GM19395 (cell line): Measurements from ENCODE around the gene KRTAP12-1.
"Not testable (repeated sequence)": the region's sequence is repeated elsewhere in the genome, so short reads cannot be mapped to it uniquely, and the experiment has no call there.

Experiments used
- ATAC-seq: cut with Tn5 transposase; IDR thresholded peaks from one replicate; pipeline ENCODE4 v1.9.1; 2021; ENCODE audit warnings: mild to moderate bottlenecking, moderate library complexity; ENCODE audit not compliant: unreplicated experiment

Gene KRTAP12-1

DNA sequence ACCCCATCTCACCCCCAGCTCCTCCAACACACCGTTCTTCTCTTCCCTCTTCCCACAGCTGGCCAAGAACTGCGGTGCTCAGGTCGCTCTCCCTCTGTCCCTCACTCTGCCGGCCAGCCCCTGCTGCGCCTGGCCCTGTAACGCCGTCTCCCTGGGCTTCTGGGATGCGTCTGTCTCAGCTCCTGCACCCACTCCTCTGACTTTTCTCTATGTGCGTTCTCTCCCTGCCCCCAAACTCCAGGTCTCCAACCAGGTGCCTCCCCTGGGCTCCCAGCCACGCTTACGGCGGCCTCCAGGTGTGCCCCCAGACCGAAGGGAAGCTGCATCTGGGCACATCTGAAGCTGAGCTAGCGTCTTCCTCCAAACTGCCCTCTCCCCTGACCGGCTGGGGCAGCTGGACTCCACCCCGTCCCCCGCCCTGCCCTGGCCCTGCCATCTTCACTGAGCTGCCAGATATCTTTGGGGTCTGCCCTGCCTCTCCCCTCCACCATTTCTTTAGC is 17.6 kb upstream of the KRTAP12-1 start:
- ATAC-seq: no peak

DNA sequence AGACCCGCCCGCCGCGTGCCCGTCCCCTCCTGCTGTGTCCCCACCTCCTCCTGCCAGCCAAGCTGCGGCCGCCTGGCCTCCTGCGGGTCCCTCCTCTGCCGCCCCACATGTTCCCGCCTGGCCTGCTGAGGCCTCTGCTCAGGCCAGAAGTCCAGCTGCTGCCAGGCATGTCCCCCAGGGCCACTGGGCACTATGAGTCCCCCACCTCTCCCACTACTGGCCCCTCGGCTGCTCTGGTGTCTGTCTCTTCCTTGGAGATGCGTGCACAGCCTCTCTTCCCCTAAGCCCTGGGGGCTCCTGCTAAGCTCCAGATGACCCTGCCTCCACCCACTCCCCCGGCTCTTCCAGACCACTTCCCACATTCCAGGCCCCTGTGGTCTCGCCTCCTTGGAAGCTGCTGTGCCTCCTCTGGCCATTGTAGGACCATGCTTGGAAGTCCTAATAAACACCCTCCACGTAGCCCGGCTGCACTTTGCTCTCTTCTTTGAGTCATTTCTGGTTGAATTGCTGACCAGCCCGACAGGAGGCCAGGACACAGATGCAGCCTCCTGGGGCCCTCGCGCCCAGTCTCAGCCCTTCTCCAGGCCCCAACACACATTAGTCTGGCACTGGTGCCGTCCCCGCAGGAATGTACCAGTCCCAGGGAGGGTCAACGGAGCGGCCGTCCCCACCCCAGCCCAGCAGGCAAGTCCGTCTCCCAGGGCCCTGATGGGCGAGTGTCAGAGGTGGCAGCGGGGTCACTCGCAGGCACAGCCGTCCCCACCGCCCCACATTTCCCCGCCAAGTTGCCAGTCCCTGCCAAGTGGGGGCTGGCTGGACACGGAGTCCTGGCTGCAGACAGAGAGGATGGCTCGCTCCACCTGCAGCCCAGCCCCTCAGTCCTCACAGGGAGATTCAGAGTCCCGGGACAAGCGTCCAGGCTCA is 16.1 kb upstream of the KRTAP12-1 start:
- ATAC-seq: no peak

DNA sequence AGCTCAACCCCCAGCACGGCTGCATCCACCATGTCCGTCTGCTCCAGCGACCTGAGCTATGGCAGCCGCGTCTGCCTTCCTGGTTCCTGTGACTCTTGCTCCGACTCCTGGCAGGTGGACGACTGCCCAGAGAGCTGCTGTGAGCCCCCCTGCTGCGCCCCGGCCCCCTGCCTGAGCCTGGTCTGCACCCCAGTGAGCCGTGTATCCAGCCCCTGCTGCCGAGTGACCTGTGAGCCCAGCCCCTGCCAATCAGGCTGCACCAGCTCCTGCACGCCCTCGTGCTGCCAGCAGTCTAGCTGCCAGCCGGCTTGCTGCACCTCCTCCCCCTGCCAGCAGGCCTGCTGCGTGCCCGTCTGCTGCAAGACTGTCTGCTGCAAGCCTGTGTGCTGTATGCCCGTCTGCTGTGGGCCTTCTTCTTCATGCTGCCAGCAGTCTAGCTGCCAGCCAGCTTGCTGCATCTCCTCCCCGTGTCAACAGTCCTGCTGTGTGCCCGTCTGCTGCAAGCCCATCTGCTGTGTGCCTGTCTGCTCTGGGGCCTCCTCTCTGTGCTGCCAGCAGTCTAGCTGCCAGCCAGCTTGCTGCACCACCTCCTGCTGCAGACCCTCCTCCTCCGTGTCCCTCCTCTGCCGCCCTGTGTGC is 15.3 kb upstream of the KRTAP12-1 start, which contains the start of gene KRTAP10-12:
TSS of gene KRTAP10-12 (plus strand) at position 1 of the 639 bp plus-strand sequence. CDS start at position 31, 30 bp downstream.
- ATAC-seq: not testable (repeated sequence)

DNA sequence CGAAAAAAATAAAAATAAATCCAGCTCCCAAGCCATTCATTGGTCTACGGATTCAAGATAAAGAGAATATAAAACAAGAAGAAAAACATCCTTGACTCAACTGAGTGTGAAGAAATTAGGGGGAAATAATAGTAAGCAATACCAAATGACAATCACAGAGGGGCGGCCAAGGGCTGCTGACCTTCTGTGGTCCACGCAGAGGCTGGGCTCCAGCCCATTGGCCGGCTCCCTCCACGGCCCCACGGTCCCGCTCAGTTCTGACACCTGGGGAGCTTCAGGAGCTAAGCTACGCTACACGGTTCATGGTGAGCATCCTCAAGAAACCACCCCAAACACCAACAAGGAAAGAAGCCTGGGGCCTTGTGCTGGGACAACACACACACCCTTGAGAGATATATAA is 14.6 kb upstream of the KRTAP12-1 start:
- ATAC-seq: no peak

DNA sequence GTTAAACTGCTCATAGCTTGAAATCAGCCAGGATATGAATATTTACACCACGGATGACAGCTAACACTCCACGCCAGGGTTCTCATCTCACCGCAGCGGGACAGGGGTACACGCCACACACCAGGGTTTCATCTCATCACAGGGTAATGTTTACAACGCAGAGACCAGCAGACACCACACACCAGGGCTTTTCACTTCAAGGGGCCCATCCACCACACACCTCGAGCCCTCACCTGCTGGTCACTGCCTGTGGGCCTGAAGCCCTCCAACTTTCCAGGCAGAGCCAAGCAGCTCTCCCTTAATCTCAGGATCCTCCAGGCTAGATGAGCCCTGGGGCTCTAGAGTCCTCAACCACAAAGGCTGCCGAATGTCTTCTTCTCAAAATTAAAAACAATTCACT is 13.7 kb upstream of the KRTAP12-1 start:
- ATAC-seq: no peak

DNA sequence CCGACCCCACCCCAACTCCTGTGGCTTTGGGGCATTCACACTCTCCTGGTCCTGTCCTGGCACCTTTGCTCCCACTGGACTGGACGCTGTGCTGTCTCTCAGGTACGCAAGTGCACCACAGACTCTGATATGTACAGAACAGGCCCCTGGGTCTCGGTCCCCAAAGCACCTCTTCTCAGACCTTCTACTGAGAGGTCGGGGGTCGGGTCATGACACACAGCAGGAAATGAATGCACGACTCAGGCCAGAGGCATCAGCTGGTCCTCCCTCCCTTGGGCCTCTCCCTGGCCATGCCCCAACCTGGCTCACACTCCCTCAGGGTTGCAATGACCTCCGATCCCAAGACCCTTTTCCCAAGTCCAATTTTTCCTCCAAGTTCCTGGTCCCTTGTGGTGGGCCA is 13.2 kb upstream of the KRTAP12-1 start:
- ATAC-seq: no peak

DNA sequence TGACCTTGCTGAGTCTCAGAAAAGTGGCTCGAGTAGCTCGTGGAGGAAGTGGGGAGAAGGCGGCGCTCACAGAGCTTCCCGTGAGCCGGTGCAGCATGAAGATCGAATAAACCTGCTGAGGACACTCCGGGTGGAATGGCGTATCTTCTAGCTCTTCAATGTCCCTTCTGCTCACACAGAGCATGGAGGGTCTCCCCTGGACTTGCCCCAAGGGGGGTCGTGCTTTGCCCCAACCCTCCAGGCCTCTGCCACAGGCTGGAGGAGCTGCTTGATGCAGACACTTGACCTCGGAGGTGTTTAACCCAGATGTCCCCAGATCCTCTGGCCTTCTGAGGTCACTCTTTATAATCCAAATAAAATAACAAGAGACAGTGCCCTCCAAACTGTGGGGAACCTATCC is 12.8 kb upstream of the KRTAP12-1 start:
- no peak for ATAC-seq

DNA sequence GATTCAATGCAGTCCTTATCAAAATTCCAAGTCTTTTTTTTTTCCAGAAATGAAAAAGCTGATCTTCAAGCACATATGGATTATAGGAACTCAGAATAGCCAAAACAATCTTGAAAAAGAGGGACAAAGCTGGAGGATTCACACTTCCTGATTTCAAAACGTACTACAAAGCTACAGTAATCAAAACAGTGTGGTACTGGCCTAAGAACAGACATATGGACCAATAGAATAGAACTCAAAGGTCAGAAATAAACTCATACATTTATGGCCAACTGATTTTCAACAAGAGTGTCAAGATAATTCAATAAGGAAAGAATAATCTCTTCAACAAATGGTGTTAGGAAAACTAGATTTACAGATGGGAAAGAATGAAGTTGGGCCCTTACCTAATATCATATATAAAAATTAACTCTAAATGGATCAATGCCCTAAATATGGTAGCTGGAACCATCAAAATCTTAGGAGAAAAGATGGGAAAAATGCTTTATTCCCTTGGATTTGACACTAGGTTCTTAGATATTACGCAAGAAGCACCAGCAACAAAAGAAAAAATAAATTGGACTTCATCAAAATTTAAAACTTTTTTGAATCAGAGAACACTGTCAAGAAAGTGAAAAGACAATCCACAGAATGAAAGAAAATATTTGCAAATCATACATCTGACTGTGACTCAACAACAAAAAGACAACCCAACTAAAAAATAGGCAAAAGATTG is 11.0 kb upstream of the KRTAP12-1 start:
- ATAC-seq: no peak

DNA sequence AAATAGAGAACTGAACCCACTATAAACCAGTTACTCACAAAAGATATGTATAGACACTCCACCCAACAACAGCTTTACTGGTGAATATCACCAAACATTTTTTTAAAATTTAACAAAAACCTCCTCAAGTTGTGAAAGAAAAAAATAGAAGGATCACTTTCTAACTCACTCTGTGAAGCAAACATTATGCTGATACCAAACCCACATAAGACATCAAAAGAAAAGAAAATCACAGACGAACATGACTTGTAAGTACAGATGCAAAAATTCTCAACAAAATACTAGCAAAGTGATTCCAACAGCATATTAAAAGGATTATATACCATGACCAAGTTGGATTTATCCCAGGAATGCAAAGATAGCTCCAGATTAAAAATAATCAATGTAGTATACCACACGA is 9.7 kb upstream of the KRTAP12-1 start:
- ATAC-seq: no peak

DNA sequence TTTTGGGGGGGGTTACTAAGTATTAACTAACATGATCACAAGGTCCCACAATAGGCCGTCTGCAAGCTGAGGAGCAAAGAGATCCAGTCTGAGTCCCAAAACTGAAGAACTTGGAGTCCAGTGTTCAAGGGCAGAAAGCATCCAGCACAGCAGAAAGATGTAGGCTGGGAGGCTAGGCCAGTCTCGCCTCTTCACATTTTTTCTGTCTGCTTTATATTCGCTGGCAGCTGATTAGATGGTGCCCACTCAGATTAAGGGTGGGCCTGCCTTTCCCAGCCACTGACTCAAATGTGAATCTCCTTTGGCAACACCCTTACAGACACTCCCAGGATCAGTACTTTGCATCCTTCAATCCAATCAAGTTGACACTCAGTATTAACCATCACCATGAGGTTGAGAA is 7.8 kb upstream of the KRTAP12-1 start:
- ATAC-seq: not testable (repeated sequence)

DNA sequence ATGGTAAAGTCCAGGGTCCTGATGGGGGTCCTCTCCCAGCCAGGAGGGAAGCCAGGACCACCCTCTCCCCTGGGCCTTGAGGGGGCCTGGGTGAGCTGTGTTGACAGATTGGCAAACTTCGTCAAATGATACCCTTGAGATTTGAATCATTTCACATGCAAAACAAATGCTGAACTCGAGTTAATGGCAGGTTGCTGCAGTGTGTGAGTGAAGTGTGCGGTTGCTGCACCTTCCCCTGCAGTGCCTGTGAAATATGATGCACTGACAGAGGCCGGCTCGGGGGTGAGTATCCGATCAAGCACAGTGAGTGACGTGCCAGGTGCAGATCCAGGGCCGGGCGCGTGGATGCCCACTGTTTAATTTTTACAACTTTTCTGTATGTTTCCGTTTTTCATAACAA is 5.7 kb upstream of the KRTAP12-1 start:
- ATAC-seq: no peak

DNA sequence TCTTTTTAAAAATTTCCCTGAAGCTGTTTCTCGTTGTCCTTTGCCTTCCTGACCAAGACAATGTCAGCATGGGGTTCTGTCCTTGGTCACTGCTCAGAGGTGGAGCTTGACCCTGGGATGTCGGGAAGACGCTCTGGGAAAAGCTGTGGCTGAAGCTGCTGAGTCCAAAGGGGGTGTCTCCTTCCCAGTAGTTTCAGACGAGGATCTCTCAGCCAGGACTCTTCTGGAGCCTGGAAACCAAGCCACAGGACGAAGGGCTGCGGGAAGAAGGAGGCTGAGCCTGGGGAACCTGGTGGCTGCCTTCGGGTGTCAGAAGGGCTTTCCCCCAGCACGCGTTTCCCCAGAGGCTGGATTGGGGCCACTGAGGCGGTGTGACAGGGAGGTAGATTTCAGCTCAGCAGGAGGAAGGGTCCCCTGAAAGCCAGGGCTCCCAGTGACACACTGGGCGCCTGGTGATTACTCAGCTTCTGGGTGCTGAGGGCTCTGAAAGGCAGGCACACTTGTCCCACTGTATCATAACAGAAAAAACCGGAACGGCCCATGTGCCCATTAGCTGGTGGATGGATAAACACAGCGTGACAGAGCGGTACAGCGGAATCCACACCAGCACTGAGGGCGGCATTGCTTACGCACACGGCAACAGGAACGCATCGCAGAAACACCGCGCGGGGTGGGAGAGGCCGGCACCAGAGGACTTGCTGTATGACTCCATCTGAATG is 5.0 kb upstream of the KRTAP12-1 start:
- no peak for ATAC-seq

DNA sequence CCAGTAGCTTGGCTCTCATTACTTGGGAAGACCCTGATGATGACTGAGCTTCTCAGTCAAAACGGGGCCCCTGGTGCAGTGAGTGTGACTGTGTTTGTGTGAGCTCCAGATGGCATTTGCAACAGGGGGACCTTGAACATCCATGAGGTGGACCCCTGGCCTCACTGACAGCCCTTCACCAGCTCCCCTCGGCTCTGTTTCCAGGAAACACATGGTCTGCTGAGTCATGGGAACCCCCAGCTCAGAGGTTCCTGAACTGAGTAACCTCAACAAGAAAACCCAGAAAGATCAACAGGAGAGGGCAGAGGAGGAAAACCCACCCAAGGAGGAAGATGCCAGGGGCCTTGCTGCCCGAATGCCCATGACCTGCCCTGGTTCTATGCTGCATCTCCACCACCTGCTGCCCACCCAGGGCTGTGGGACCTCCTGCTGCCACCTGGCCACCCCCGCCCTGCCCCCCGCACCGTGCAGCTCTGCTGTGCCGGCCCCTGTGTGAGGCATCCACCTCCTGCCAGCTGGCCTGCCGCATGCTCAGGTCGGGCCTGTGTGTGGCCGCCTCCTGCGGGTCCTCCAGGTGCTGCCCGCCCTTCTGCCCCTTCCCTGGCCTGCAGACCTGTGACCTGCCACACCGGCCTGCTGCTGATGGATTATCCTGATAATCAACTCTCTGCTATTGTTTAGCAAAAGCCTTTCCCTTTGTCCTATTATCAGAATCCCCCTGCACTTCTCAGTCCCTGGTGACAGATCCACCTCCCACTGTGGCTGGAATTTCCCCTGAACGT is 4.2 kb upstream of the KRTAP12-1 start:
- no peak for ATAC-seq

DNA sequence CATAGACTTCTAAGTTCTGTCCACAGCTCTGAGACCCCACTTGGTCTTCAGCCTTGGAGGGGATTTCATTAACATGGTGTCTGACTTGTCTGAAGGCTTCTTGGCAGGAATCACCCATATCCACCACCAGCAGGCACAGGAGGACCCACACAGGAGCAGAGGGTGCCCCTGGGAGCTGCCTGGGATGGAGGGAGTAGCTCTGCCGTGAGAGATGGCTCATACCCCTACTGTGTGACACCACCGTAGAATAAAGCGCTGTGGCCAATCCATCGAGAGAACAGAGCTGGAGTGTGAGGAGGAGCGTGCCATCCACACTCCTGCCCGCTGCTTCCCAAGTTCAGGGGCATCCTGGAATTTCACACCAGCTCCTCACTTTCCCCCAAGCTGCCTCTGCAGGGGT is 3.1 kb upstream of the KRTAP12-1 start:
- not testable (repeated sequence) for ATAC-seq

DNA sequence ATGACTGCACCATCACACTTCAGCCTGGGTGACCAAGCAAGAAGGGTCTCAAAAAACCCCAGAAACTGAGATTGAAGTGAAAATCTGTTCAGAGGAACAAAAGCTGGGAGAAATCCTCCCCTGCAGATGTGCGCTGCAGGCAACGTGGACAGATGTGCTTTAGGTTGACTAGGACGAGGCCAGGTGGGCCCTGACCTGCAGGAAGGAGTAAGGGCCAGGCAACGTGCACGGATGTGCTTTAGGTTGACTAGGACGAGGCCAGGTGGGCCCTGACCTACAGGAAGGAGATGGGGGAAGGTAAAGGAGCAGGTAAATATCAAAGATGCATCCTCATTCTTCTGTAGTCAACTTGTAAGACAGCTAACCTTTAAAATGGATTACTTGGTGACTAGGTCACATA is 2.5 kb upstream of the KRTAP12-1 start:
- no peak for ATAC-seq

DNA sequence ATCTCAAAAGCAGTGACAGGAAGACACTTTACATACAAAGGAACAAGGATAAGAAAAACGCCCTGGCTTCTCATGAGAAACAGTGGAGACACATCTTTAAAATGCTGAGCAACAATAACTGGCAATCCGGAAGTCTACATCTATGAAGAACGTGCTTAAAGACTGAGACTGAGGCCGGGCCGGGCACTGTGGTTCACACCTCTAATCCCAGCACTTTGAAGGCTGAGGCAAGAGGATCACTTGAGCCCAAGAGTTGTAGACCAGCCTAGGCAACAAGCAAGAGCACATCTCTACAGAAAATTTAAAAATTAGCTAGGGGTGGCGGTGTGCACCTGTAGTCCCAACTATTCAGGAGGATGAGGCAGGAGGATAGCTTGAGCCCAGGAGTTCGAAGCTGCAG is 2.1 kb upstream of the KRTAP12-1 start:
- ATAC-seq: no peak

DNA sequence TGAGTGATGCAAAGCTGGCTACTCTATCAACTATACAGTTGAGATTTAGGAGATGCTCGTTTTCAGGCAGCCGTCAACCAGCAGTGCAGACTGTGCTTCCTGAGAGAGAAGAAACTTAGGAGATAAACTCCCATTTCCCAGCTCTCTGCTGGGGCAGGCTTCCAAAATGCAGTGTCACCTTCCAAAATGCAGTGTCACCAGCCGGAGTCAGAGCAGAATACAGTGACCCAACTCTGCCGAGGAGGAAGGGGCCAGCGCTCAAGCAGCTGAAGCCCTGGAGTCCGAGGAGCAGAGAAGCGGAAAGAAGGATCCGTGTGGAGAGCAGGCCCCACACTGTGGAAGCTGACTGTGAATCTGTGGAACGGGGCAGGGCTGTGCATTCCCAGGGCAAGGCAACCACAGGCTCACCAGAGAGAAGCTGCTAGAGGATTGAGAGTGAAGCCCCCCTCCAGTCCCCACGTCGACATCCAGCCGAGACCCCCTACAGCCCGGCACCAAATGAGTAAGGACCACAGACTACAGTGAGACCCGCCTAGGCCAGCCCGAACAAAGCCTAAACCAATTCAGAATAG is 703 bp upstream of the KRTAP12-1 start:
- no peak for ATAC-seq

DNA sequence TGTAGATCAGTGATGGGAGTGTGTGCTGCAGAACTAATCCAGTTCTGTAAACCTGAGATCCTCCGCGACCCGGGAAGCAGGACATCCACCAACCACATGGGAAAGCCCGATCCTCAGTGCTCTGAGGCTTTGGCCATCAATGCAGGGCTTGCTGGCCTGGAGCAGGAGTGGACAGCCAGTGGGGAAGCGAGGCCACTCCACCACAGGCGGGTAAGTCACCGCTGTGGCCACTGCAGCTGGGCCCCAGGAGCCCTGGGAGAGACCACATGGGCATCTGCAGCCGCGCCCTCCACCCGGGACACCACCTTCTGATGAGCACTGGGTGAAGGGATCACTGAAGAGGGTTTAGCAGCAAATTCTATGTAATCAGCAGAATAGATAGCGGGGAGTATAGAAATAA is 811 bp downstream of the KRTAP12-1 start:
- ATAC-seq: no peak

DNA sequence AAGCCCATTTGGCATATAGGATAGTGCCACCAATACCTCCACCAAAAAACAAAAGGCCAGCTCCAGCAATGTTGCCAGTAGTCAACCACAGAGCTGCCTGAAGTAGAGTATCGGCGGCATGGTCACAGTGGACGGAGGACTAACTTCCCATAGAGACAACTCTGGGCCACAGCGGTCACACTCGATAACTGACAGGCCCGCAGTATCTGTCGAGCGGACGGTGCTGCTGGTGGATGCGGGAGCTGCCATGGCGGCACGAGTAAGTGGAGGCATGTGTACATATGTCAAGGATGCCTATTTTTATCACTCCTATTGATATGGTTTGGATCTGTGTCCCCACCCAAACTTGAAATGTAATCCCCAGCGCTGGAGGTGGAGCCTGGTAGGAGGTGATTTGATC is 4.1 kb downstream of the KRTAP12-1 start:
- ATAC-seq: no peak

DNA sequence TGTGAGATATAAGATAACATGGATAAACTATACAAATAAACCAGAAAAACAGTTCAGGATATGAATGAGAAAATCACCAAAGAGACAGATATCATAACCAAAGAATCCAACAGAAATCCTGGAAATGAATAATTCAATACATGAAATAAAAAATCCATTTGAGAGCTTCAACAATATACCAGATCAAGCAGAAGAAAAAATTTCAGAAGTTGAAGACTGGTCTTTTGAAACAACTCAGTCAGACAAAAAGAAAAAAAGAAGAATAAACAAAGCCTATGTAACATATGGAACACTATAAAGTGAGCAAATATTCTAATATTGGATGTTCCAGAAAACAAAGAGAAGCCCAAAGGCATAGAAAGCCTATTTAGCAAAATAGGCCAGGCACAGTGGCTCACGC is 10.1 kb downstream of the KRTAP12-1 start:
- ATAC-seq: no peak
